Ecto neural progenitor cell (in vitro differentiated cells): ENCODE measurements around the gene RHBDF2.

Experiments
- DNase-seq: peaks from one replicate; pipeline ENCODE4 v3.0.0-alpha.2; 2018; ENCODE audit warnings: low spot score

The RHBDF2 gene

GRCh38 chr17:76501018-76501826, at the start of gene RHBDF2:
RHBDF2 (minus strand) TSS chr17:76501423; CDS start chr17:76481524, 19,899 bp downstream.
- DNase-seq = peak; percentile 99

GRCh38 chr17:76549539-76549938, 48.3 kb upstream of the RHBDF2 start:
- no peak for DNase-seq

GRCh38 chr17:76549215-76549518, 47.9 kb upstream of the RHBDF2 start:
- DNase-seq = no peak

GRCh38 chr17:76548378-76549214, 47.4 kb upstream of the RHBDF2 start:
- peak; percentile 45 for DNase-seq

- no peak for DNase-seq
These were observed 46.5 kb upstream of the RHBDF2 start for GRCh38 chr17:76547642-76548202.

GRCh38 chr17:76547183-76547641, 46.0 kb upstream of the RHBDF2 start:
- peak; percentile 75 for DNase-seq

GRCh38 chr17:76546556-76547182, 45.4 kb upstream of the RHBDF2 start:
- no peak for DNase-seq

- DNase-seq = no peak
These were observed 44.8 kb upstream of the RHBDF2 start for GRCh38 chr17:76545918-76546555.

- no peak for DNase-seq
These were observed 43.5 kb upstream of the RHBDF2 start for GRCh38 chr17:76544546-76545365.

- peak; percentile 57 for DNase-seq
These were observed 42.8 kb upstream of the RHBDF2 start for GRCh38 chr17:76543826-76544545.

- peak; percentile 53 for DNase-seq
These were observed 42.2 kb upstream of the RHBDF2 start for GRCh38 chr17:76543482-76543825.

GRCh38 chr17:76542984-76543383, 41.8 kb upstream of the RHBDF2 start:
- no peak for DNase-seq

- no peak for DNase-seq
These were observed 41.3 kb upstream of the RHBDF2 start for GRCh38 chr17:76542566-76542971.

GRCh38 chr17:76541739-76542454, 40.7 kb upstream of the RHBDF2 start:
- no peak for DNase-seq

- DNase-seq = peak; percentile 99
These were observed 39.4 kb upstream of the RHBDF2 start for GRCh38 chr17:76540381-76541300.

GRCh38 chr17:76539631-76540271, 38.5 kb upstream of the RHBDF2 start, which contains the start of gene PRCD:
PRCD (plus strand) TSS chr17:76540044; CDS start chr17:76540142, 98 bp downstream.
- DNase-seq = peak; percentile 65

- no peak for DNase-seq
These were observed 37.8 kb upstream of the RHBDF2 start for GRCh38 chr17:76538941-76539570.
